Hepatocyte (in vitro differentiated cells): ENCODE results near the gene ZNF443. TPM values are rescaled to one million over a fixed set of nuclear protein-coding genes. Genes with fewer than 3 reads are reported as not detected.
A peak's percentile ranks its signal among the peaks of the same experiment; 100 is the strongest.
"Not testable (repeated sequence)": the region's sequence is repeated elsewhere in the genome, so short reads cannot be mapped to it uniquely, and the experiment has no call there.

Source experiments
- DNase-seq: peaks from one replicate; pipeline ENCODE4 v3.0.0-alpha.2; 2016; ENCODE audit warnings: low spot score
- H2AFZ ChIP-seq: fragments of 200-600 bp; sonication (generic); 2 replicates; pipeline ENCODE4 v1.6.0; 2016; ENCODE audit warnings: antibody characterized with exemption, mild to moderate bottlenecking
- H3K27ac ChIP-seq: fragments of 200-600 bp; sonication (generic); 2 replicates; pipeline ENCODE4 v1.5.1; 2016; ENCODE audit warnings: mild to moderate bottlenecking
- H3K27me3 ChIP-seq: fragments of 200-600 bp; sonication (generic); 2 replicates; pipeline ENCODE4 v1.6.1; 2016
- H3K36me3 ChIP-seq: fragments of 200-600 bp; sonication (generic); replicated peaks from 2 replicates; pipeline ENCODE4 v1.5.1; 2016; ENCODE audit warnings: low read depth; ENCODE audit not compliant: insufficient read depth
- H3K4me1 ChIP-seq: fragments of 200-600 bp; sonication (generic); 2 replicates; pipeline ENCODE4 v1.5.1; 2016; ENCODE audit warnings: mild to moderate bottlenecking, moderate library complexity; ENCODE audit not compliant: insufficient read depth
- H3K4me2 ChIP-seq: fragments of 200-600 bp; sonication (generic); 2 replicates; pipeline ENCODE4 v1.6.0; 2016
- H3K4me3 ChIP-seq: fragments of 200-600 bp; sonication (generic); 2 replicates; pipeline ENCODE4 v1.5.1; 2016; ENCODE audit warnings: mild to moderate bottlenecking
- H3K79me2 ChIP-seq: fragments of 200-600 bp; sonication (generic); 2 replicates; pipeline ENCODE4 v1.6.0; 2017; ENCODE audit warnings: mild to moderate bottlenecking
- H3K9me2 ChIP-seq: fragments of 200-600 bp; sonication (generic); replicated peaks from 2 replicates; pipeline ENCODE4 v1.6.0; 2017; ENCODE audit warnings: mild to moderate bottlenecking; ENCODE audit not compliant: insufficient read depth
- H3K9me3 ChIP-seq: fragments of 200-600 bp; sonication (generic); 2 replicates; pipeline ENCODE4 v1.5.1; 2016; ENCODE audit warnings: low read depth, mild to moderate bottlenecking
- H4K20me1 ChIP-seq: fragments of 200-600 bp; sonication (generic); 2 replicates; pipeline ENCODE4 v1.6.0; 2016; ENCODE audit warnings: mild to moderate bottlenecking; ENCODE audit not compliant: insufficient read depth, poor library complexity, severe bottlenecking
- EZH2 ChIP-seq: fragments of 200-600 bp; sonication (generic); IDR thresholded peaks from 2 replicates; pipeline ENCODE4 v1.6.1; 2016; ENCODE audit warnings: antibody characterized with exemption, mild to moderate bottlenecking, borderline replicate concordance
- EZH2phosphoT487 ChIP-seq: fragments of 200-600 bp; sonication (generic); IDR thresholded peaks from one replicate; pipeline ENCODE4 v1.6.1; 2018; ENCODE audit warnings: antibody characterized with exemption, mild to moderate bottlenecking, low read depth, moderate library complexity; ENCODE audit not compliant: unreplicated experiment, severe bottlenecking
- WGBS: methylation state at CpG from one replicate; pipeline ENCODE4 v1.1.6; 2016; ENCODE audit warnings: low lambda C conversion rate; ENCODE audit errors: missing lambda C conversion rate; 5-methylcytosine and 5-hydroxymethylcytosine counted together
- polyA plus RNA-seq: library from polyadenylated mRNA; unstranded; fragments of >200 nt; fragmentation: Nextera tagmentation; extraction: Ambion mirVana; gene quantifications from 2 replicates; pipeline ENCODE4 v1.2.1, GENCODE V29; 2016
- total RNA-seq: library from RNA; depleted of rRNA; stranded (reverse); fragments of >200 nt; gene quantifications from 2 replicates; pipeline ENCODE4 v1.2.3, GENCODE V29; 2014
- TF ChIP-seq, protein P1 (sequence below): fragments of 200-600 bp; sonication (generic); IDR thresholded peaks from 2 replicates; pipeline ENCODE4 v1.5.1; 2016; ENCODE audit warnings: antibody characterized with exemption, mild to moderate bottlenecking; ENCODE audit not compliant: poor library complexity

ZNF443 gene
- total and polyA plus RNA-seq, 2 experiments from 2014 or later: 1.9 to 7.5 TPM

DNA sequence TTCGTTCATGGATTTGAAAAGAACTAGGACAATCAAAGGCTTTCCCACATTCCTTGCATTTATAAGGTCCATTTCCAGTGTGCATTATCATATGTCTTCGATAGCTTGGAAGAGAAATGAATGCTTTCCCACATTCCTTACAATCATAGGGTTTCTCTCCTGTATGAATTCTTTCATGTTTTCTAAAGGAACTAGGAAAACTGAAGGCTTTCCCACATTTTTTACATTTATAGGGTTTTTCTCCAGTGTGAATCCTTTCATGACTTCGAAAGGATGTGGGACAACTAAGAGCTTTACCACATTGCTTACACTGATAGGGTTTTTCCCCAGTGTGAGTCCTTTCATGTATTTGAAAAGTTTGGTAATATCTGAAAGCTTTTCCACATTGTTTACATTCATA is 23.9 kb upstream of the ZNF443 start:
- WGBS: 100% methylated on average over 3 of the region's 3 CpGs
- no peak for DNase-seq
- H4K20me1 ChIP-seq: no peaks in the 10 kb centered on the region
- no peak for TF ChIP-seq EZH2
- no peak overlapping the region for H3K4me3 ChIP-seq
- H3K27me3 ChIP-seq: no peaks in the 10 kb centered on the region
- H3K4me1 ChIP-seq: no peaks in the 10 kb centered on the region
- H3K9me3 ChIP-seq: peaks cover 53% of the 10 kb centered on the region
- no peak overlapping the region for H2AFZ ChIP-seq
- peaks cover 5% of the 10 kb centered on the region for H3K79me2 ChIP-seq
- H3K27ac ChIP-seq: no peak overlapping the region
- peaks cover 28% of the 10 kb centered on the region for H3K36me3 ChIP-seq
- H3K9me2 ChIP-seq: no peaks in the 10 kb centered on the region
- no peak overlapping the region for H3K4me2 ChIP-seq

DNA sequence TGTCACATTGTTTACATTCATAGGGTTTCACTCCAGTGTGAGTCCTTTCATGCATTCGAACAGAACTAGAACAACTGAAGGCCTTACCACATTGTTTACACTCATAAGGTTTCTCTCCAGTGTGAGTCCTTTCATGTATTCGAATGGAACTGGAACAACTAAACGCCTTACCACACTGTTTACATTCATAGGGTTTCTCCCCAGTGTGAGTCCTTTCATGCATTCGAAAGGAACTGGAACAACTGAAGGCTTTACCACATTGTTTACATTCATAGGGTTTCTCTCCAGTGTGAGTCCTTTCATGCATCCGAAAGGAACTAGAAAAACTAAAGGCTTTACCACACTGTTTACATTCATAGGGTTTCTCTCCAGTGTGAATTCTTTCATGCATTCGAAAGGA is 23.3 kb upstream of the ZNF443 start:
- H2AFZ ChIP-seq, H3K4me1 ChIP-seq, H3K9me2 ChIP-seq, DNase-seq, H3K27me3 ChIP-seq, H3K4me3 ChIP-seq, H3K79me2 ChIP-seq, H4K20me1 ChIP-seq, H3K27ac ChIP-seq, H3K4me2 ChIP-seq: not testable (repeated sequence)
- WGBS: 97% methylated on average over 6 of the region's 6 CpGs
- peaks cover 28% of the 10 kb centered on the region for H3K36me3 ChIP-seq
- H3K9me3 ChIP-seq: peaks cover 55% of the 10 kb centered on the region

DNA sequence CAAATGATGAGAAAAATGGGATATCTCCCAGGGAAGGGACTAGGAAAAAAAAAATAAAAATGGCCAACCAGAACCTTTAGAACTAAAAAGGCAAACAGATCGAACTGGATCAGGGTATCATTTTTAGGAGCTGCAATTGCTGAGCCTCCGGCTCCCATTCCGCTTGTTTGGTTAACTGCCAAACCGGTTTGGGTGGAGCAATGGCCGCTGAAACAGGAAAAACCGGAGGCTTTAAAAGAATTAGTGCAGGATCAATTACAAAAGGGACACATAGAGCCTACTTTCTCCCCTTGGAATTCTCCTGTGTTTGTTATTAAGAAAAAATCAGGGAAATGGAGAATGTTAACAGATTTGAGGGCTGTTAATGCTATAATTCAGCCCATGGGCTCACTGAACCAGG is 12.7 kb upstream of the ZNF443 start:
- H3K9me3 ChIP-seq: peaks cover 23% of the 10 kb centered on the region
- no peaks in the 10 kb centered on the region for H3K9me2 ChIP-seq
- H3K4me2 ChIP-seq: no peak overlapping the region
- no peaks in the 10 kb centered on the region for H3K4me1 ChIP-seq
- no peak for DNase-seq
- no peaks in the 10 kb centered on the region for H3K79me2 ChIP-seq
- WGBS: 82% methylated on average over 6 of the region's 6 CpGs
- no peaks in the 10 kb centered on the region for H4K20me1 ChIP-seq
- H3K36me3 ChIP-seq: no peaks in the 10 kb centered on the region
- H3K4me3 ChIP-seq: no peak overlapping the region
- H3K27me3 ChIP-seq: no peaks in the 10 kb centered on the region
- no peak overlapping the region for H2AFZ ChIP-seq
- TF ChIP-seq, protein P1, sequence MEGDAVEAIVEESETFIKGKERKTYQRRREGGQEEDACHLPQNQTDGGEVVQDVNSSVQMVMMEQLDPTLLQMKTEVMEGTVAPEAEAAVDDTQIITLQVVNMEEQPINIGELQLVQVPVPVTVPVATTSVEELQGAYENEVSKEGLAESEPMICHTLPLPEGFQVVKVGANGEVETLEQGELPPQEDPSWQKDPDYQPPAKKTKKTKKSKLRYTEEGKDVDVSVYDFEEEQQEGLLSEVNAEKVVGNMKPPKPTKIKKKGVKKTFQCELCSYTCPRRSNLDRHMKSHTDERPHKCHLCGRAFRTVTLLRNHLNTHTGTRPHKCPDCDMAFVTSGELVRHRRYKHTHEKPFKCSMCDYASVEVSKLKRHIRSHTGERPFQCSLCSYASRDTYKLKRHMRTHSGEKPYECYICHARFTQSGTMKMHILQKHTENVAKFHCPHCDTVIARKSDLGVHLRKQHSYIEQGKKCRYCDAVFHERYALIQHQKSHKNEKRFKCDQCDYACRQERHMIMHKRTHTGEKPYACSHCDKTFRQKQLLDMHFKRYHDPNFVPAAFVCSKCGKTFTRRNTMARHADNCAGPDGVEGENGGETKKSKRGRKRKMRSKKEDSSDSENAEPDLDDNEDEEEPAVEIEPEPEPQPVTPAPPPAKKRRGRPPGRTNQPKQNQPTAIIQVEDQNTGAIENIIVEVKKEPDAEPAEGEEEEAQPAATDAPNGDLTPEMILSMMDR: no peak
- no peak for TF ChIP-seq EZH2
- no peak for TF ChIP-seq EZH2phosphoT487
- H3K27ac ChIP-seq: no peak overlapping the region

DNA sequence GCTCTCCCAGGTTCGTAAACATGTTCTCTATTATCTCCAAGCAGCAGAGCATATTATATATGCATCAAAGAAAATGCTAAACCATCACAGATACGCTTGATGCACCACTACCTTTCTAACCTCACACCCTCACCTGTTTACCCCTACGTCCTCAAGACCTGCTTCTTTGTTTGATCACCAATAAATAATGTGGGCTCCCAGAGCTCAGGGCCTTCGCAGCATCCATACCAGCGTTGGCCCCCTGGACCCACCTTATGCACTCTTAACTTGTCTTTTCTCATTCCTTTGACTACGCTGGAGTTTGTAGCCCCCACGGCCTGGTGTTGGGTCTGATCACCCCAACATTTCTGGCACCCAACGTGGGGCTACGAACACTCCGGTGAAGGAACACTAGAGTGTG is 10.0 kb upstream of the ZNF443 start:
- Histone ChIP-seq H3K9me3 (peaks cover 18% of the 10 kb centered on the region), H3K9me2 (no peaks in the 10 kb centered on the region), H3K79me2 (no peaks in the 10 kb centered on the region), H4K20me1 (no peaks in the 10 kb centered on the region), H3K27ac (no peak overlapping the region), H3K27me3 (no peaks in the 10 kb centered on the region), H3K4me1 (no peaks in the 10 kb centered on the region), H3K4me3 (no peak overlapping the region), H3K4me2 (no peak overlapping the region), H2AFZ (no peak overlapping the region), H3K36me3 (no peaks in the 10 kb centered on the region)
- DNase-seq: no peak
- 95% methylated on average over 10 of the region's 10 CpGs for WGBS
- TF ChIP-seq EZH2phosphoT487: no peak
- TF ChIP-seq, protein P1: no peak
- no peak for TF ChIP-seq EZH2

DNA sequence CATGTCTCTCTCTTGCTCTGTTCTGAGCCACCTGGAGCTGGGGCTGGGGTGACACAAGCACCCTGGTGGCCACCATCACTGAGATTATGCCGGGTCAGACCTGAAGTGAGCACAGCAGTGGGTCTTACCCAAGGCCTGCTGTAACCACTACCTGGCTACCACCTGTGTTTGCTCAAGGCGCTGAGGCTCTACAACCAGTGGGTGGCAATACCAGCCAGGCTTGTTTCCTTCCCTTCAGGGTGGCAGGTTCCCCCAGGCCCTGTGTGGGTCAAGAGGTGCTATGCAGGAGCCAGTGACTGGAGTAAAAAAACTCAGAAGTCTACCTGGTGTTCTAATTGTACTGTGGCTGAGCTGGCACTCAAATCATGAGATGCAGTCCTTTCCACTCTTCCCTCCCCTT is 8.0 kb upstream of the ZNF443 start:
- H2AFZ ChIP-seq: no peak overlapping the region
- no peaks in the 10 kb centered on the region for H3K27me3 ChIP-seq
- H3K79me2 ChIP-seq: no peaks in the 10 kb centered on the region
- DNase-seq: no peak
- H3K4me2 ChIP-seq: no peak overlapping the region
- H3K9me3 ChIP-seq: peaks cover 3% of the 10 kb centered on the region
- H3K27ac ChIP-seq: no peak overlapping the region
- H3K4me1 ChIP-seq: no peaks in the 10 kb centered on the region
- H3K36me3 ChIP-seq: no peaks in the 10 kb centered on the region
- TF ChIP-seq EZH2: no peak
- TF ChIP-seq, protein P1: no peak
- no peak for TF ChIP-seq EZH2phosphoT487
- no peaks in the 10 kb centered on the region for H3K9me2 ChIP-seq
- H4K20me1 ChIP-seq: no peaks in the 10 kb centered on the region
- H3K4me3 ChIP-seq: no peak overlapping the region
- 95% methylated on average over 2 of the region's 2 CpGs for WGBS

DNA sequence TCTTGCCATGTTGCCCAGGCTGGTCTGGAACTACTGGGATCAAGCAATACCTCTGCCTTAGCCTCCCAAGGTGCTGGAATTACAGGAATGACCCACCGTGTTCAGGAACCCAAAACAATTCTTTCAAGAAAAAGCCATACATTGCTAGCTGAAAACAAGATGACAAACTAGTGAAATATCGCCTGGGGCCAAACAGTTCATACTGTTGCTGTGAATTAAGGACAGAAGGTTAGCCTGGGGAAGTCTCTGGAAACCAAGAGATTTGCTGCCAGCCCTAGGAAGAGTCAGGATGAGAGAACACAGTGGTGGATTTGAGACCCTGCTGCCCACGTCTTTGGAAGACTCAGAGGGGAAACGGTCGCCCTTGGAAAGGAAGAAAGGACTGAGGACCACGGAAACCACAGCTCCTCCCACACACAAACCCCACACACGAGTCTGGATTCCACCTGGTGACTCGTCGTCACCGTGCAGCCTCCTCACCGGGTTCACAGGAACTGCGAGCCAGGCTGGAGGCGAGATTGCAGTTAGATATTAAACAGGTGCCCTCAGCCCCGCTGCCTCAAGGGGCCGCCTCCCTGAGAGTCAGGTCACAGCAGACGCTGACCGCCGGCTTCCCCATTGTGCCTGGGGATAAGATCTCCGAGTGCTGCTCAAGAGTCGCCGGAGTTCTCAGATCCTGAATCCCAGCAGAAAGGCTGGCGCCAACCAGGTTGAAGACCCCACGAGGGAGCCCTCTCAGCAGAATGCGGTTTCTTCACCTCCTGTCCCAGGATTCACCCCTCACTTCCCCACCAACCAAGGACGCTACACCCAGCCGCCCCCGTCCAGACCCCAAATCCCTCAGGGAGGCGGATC is 908 bp downstream of the ZNF443 start:
- DNase-seq: peak; percentile 28
- WGBS: under 1% methylated on average over 23 of the region's 28 CpGs
- H2AFZ ChIP-seq: peak overlapping the region; percentile 70

More for the DNA sequence above, 908 bp downstream of the ZNF443 start:
- peak overlapping the region; percentile 89 for H3K4me2 ChIP-seq
- H4K20me1 ChIP-seq, H3K9me3 ChIP-seq, H3K4me1 ChIP-seq, H3K9me2 ChIP-seq, H3K79me2 ChIP-seq, H3K36me3 ChIP-seq, H3K27me3 ChIP-seq: not testable (repeated sequence)
- H3K4me3 ChIP-seq: peak overlapping the region; percentile 83
- peak overlapping the region; percentile 94 for H3K27ac ChIP-seq
